Inferior parietal cortex (tissue), 1 donor: ENCODE data around the gene PPM1F.
"Not testable (repeated sequence)": the region's sequence is repeated elsewhere in the genome, so short reads cannot be mapped to it uniquely, and the experiment has no call there.

ENCODE experiments used
- DNase-seq: peaks from one replicate; pipeline ENCODE4 v3.0.0-alpha.2; 2016; ENCODE audit errors: extremely low spot score

PPM1F gene

DNA sequence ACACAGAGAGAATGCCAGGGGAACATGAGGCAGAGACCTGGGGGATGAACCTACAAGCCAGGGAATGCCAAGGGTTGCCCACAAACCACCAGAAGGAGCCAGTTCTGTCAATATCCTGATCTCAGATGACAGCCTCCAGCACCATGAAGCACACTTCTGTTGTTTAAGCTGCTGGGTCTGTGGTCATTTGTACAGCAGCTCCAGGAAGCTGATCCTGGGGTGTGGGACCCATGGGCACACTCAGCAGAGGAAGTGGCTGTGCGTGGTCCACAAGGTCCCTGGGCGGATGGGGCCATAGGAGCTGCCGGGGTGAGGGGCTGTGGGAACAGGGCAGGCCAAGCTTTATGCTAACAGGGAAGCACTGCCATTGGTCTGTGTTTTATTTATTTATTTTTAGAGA, 12.1 kb downstream of the PPM1F start:
- no peak for DNase-seq

DNA sequence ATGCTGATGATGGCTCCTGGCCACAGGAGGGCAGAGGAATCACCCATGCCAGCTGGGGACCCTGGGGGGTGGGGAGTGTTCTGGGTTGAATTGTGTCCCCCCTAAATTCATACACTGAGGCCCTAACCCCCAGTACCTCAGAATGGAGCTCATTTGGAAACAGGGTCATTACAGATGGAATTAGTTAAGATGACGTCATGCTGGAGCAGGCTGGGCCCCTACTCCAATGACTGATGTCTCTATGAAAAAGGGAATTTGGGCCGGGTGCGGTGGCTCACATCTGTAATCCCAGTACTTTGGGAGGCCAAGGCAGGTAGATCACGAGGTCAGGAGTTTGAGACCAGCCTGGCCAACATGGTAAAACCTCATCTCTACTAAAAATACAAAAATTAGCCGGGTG, 12.7 kb downstream of the PPM1F start:
- not testable (repeated sequence) for DNase-seq

DNA sequence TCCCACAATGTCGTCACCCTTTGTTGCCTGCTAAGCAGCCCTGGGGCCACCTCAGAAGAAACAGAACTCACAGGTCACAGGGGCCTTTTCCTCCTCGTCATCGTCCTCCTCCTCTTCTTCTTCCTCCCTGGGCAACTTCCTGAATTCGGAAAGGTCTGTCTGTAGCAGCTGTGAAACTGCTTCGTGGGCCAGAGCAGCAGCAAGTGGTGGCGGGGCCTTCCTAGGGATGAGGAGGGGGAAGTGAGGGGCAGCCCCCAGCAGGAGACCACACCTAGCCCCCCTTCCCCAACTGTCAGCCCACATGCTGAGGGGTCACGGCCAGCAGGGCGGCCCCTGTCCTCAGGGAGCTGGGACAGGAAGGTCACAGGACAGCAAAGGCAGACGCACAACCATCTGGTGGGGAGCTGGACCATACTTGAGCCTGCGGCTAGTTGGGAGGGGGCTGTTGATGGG, 13.2 kb downstream of the PPM1F start:
- DNase-seq = no peak

DNA sequence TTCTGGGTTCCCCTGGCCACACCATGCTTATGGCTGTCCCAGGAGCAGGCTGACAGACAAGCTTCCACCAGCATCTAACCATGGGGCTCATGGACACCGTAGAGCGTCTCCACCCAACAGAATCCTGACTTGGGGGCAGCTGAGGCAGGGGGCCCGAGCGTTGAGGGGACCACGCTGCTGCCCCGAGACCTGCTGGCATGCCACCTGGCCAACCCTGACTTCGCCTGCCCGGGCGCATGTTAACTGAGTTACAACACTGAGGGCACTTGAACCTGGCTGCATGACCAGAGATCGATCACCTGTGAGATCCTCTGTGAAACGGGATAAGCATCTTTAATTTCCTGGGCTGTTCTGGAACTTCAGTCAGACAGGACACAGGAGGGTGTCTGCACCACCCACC, 13.7 kb downstream of the PPM1F start:
- no peak for DNase-seq

DNA sequence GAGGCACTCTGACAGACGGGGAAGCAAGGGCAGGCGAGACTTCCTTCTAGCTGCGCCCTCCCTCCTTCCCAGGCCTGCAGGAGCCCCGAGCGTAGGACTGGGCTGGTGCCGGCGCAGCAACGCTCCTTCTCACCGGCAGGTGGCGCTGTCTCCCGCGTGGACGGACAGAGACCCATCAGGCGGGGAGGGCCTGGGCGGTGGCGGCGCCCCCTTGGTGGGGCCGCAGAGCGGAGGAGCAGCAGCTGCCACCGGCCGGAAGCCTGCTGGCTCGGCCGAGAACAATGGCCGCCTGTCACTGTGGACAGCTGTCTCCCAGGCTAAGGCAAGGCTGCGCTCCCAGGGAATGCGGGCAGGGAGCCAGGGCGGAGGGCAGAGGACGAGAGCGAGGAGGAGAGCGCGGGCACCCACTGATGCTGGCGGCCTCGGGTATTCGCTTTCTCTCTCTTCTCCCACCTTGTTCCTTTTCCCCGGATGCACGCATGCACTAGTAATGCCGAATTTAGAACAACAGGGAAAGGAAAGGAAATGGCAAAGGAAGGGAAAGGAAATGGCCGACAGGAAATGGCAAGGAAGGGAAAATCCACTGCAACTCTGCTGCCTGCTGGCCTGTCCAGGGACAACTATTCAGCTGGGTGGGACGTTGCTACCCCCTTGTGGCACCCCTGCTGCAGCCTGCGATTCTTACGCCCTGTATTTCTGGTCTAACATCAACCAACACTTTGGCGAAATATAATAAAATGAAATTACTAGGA, 14.4 kb downstream of the PPM1F start:
- DNase-seq = peak; percentile 96

DNA sequence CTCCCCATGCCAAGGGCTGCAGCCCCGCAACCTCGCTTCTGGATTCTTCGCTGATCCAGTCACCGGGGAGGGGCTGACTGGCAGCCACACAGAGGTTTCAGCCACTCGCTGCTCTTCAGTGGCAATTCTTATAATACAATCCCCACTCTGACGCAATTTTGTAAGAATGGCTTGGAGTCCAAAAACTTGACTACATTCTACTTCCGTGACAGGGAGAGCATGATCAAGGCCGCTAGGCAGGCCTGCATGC, 14.9 kb downstream of the PPM1F start:
- DNase-seq = no peak

DNA sequence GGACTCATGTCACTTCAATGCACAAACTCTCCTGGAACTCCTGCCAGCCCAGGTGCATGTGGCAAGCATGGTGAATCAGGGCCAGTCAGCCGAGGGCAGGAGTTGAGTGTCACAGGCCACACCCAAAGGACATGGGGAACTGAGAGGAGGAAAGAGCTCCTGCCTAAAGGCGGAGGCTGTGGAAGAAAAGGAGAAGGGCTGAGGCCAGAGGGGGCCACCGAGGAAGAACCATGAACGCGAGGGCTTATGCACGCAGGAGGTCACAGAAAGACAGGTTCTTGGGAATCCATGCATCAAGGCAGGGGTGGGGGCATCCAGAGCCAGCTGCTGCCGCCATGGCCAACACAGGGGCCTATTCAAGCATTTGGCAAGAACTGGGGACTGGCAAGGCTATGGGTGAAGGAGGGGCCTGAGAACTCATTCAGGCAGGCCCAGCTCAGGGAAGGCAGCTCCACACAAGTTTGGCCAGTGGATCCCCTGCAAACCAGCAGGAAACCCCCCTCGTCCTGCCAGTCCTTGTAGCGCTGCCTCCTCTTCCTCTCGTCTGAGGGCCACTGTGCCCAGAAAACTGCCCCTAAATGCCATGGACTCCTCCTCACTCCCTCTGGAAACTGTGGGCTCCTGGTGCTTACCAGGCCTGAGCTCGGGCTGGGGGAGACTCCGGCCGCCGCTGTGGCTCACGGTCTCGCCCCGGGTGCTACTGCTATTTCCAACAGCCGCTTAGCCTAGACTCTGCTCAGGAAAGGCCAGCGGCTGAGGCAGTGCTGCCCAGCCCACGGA, 15.4 kb downstream of the PPM1F start:
- DNase-seq = no peak

DNA sequence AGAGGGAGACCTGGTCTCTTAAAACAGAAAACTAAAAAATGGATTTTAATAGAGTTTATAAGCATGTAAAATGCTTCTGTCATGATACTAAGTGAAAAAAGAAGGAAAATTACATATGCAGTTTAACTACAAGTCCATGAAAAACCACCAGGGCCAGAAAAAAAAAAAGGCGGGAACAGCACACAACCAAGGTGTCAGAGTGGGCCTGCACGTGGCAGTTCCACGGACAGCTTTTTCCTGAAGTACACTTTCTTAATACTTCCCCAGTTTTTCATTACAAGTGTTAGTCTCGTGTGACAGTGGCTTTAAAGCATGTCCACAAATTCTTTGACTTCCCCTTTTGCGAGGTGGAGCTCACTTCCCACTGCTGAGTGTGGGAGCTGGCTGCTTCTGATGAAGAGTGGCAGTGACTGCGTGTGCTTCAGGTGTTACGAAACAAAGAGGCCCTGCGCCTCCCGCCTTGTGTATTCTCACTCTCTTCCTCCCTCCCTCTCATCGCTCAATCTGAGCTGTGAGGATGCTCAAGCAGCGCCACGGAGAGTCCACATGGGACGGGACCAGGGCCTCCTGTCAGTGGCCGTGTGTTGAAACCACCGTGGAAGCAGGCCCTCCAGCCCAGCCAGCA, 16.4 kb downstream of the PPM1F start:
- peak; percentile 66 for DNase-seq

DNA sequence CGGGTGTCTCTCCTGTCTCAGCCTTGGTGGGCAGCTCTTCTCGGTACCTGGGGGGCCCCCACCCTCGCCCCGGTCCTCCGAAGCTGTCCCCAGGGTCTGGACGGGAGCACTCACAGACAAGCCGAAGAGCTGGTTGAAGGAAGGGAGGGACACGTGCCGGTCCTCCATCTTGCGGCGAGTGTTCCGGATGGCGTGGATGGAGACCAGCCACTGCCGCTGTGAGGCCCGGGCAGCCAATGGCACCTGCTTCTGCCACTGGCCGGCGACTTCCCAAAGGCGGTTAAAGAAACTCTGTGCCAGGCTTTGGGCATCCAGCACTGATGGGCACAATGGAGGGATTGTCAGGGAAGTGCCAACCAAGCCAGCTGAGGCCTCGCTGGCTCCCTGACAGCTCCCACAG, 18.7 kb downstream of the PPM1F start:
- no peak for DNase-seq

DNA sequence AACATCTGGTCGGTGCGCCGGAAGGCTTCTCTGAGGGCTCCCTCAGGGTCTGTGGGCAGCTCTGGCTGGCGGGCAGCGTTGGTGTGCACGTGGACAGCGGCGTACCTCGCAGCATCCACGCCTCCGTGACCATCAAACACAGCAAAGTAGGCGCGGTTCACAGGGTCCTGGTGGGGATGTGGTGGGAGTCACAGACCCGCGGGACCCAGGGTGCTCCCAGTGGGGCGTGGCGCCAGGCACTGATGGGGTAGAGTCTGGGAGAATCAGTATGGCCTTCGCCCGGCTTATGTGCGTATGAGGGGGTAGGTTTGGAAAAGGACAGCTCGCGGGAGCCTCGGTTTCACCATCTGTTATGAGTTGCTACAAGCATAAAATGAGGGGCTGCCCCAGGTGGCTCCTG, 19.2 kb downstream of the PPM1F start:
- no peak for DNase-seq

DNA sequence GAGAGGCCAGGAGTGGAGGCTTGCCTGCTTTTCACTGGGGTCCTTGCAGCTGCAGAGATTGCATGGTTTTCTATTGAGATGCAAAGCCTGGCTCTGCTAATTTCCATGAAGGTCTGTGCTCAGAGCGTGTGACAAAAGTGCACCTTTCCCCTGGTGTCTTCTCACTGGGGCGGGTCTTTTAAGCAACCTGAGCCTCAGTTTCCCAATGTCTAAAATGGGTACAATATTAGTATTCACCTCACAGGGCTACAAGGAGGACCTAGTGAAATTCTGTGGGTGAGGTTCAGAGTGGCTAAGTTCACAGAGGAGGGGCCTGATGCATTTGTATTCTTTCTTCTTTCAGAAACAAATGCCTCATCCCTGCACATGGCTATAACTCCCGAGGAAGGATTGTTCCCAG, 20.3 kb downstream of the PPM1F start:
- no peak for DNase-seq

DNA sequence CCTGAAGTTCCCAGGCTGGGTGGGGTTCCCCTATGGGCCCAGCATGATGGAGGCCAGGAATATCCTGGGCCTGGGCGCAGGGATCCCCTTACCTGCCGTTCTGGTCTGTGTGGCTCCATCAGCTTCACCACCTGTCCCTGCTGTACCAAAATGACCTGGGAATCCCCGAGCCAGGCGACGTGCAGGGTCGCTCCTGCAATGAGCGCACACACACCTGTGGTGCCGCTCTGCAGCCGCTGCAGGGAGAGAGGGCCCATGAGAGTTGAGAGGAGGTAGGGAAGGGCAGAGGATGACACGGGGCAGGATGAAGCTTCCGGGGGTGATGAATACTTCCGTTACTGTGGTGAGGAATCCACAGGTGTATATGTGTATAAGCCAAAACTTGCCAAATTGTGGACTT, 21.6 kb downstream of the PPM1F start:
- no peak for DNase-seq

DNA sequence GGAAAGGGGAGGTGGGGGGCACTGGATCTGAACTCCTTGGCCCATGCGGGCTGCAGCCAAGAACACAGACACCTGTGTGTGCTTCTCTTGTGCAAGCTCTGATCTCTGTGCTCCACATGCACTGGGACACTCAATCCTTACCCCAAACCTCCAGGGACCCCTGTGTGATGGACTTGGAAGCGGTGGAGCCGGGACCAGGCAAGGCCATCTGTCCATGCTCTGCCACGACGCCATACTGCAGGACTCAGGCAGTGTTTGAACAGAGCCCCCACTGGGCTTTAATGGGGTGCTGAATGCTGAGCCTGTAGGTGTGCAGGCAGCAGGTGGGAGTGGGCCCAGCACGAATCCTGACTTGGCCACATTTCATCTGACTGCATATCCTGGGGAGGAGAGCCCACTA, 23.4 kb downstream of the PPM1F start:
- DNase-seq = no peak

DNA sequence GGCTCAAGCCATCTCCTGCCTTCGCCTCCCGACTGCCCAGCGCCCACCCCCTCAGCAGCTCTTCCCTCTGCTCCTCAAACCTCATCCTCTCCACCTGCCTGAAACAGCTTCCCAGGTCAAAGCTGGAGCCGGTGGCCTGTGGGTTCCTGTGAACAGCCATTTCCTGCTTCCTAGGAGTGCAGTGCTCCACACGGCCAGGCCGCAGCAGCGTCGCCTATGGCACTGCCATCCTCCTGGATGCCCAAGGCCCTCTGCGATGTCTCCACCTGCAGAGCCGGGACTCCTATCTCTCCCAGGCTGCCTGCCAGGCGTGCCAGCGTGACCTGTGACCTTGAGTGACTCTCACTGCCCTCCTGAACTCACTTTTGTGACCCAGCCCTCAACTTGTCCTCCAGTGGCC, 24.6 kb downstream of the PPM1F start:
- DNase-seq = no peak

DNA sequence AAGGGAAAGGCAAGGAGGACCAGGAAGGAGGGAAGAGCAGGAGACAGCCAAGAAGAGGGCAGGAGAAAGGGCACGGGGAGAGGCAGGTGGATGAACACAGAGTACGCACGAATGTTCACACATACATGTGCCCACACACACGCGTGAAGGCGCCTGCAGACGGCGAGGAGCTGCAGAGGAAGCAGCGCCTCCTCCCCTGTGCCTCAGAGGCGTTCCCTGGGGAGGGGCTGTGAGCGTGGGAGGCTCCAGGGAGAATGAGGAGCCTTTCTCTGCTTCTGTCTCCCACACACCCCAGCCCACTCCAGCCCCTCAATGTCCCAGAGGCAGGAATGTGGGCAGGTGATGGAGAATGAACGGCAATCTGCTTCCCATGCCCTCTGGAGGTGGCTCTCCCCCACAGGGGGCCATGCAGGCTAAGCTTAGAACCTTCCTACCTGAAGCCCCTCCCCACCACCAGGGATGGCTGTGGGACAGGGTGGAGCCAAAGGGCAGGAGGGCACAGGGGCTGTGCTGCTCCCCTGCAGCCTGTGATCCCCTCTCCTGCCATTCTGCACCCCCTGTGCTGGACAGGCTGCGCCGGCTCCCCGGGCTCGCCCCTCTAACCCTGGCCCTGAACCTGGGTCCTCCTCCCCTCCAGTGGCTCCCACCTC, 25.3 kb downstream of the PPM1F start:
- DNase-seq = no peak

DNA sequence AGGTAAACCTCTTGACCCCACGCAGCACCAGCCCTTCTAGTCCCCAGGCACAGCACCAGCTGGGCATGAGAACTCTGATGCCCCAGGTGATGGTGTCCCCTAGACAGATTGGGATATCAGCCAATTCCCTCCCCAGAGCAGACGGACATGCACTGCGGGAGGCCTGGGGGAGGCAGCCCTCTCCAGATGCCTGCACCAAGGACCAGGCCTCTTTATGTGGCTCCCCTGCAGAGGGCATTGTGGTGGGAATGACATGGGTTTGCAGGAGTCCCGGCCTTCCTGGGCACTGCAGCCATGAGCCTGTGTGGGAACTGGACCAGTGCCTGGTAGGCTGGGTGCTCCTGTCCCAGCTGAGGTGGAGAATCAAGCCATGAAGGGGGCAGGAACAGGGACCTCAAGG, 25.9 kb downstream of the PPM1F start:
- no peak for DNase-seq

DNA sequence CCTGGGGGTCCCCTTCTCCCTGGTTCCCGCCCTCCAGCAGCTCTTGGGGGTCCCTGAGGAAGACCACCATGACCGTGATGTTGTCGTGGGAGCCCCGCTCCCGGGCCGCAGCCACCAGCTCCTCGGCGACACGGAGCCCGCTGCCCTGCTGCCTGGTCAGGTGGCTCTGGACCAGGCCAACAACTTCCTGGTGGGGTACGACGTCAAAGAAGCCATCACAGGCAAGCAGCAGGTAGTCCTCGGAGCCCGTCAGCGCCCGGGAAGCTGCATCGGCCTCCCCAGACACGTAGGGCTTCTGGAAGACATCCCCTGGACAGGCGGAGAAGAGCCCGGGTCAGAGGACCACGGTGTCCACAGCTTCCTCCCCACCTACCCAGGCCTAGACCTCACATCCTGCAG, 29.5 kb downstream of the PPM1F start:
- DNase-seq = no peak

DNA sequence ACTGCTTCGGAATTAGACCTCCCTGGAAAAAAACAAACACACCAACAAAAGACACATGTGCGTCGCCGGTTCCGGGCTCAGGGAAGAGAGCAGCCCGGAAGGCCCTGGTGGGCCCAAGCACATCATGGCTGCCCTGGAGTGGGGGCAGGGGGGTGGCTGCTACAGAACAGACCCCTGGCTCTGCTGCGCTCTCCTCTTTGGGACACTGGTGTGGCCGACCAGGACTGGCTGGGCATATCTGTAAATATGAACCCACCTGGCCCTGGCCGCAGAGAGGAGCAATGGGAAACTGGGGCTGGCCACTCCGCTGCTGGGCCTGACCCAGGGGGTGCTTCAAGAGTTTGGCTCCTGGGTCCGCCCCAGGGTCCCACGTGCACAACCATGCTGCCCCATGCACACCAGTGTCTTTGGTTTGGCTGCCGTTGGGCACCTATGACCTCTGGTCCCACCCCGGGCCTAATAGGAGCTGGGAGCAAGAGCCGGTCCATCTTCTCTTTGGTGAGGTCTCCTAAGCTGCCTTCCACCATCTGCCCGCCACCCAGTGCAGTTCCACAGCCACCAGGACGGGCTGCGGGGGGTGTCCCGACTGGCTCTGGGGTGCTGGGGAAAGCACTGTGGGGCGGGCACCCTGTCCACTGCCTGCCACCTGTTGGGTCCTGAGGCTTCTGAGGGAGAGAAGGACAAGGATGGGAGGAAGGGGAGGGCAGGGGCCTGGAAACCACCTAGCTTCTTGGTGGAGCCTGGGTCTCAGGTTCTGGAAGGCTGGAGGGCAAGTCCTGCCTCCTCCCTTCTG, 30.1 kb downstream of the PPM1F start:
- no peak for DNase-seq

DNA sequence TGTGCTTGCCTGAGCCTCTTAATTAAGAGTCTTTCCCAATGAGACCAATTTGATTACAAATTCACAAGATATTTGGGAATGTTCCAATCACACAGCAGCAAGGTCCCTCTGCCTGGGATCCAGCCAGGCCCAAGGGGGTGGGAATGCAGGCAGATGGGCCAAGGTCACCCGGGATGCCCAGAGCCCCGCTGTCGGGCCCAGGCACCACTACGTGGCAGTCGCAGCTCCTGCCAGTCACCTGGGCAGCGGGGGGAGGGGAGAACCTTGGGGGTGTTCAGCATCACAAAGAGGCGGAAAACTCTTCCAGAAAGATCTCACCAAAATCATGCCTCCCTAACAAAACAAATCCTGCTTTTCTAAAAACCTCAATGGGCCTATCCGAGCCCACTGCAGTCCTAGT, 30.9 kb downstream of the PPM1F start:
- DNase-seq = no peak

DNA sequence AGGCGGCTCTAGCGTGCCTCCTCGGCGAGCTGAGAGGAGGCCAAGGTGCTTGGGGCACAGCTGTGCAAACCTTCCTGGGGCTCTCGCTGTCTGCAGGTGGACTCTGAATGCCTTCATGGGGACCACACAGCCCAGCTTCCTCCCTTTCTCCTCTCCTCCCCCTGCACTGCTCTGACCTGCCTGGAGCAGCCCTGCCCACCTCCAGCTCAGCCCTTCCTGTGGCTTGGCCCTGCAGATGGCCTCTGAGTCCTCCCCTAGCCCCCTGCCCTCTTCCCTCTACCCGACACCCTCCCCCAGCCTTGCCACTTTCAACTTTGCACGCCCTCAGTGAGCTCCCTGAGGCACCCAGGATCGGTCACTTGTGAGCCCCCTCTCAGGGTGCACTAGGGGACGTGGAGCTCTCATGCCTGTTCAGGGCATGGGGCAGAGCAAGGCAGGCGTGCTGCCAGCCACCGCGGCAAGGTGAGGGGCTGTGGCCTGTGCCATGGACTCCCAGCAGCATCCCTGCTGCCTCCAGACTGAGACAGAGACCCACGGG, 31.4 kb downstream of the PPM1F start:
- DNase-seq = no peak

DNA sequence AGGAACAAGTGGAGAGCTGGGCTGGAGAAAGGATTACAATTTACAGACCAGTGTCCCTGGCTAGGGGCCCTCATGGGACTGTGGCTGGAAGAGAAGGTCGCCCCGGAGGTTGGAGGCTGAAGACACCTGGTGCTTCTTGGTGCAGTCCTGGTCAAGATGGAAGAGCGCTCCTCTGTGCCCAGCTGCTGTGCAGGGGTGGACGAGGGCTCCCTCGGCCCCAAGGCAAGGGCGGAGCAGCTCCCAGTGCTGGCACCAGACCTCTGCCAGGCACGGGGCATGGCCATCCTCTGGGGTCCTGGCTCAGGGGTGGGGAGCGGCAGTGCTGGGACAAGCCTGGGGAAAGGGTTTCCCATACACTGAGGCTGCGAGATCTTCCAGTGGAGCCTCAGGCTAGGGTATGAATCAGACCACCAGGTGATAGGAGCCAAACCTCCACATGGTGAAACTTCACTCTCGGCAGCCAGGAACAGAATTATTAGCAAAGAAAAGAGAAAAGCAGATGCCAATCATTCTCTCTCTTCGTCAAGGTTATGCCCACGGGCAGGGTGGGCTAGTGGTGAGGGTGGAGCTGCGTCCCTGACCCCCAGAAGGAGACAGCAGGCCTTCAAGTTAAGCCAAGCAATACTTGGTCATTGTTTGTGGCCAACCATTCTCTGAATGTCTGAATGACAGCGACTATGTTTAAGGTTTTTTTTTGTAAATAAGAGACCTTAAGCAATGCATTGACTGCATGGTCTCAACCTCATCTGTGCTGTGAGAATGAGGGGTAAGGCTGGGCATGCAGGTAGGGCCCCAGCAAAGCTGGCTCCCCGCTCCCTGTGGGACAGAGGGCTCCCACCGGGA, 32.1 kb downstream of the PPM1F start:
- no peak for DNase-seq
